GM19463 (cell line): ENCODE measurements around the gene GMFB.
"Not testable (repeated sequence)": the region's sequence is repeated elsewhere in the genome, so short reads cannot be mapped to it uniquely, and the experiment has no call there.

Source experiments
- ATAC-seq: cut with Tn5 transposase; IDR thresholded peaks from one replicate; pipeline ENCODE4 v1.9.1; 2021; ENCODE audit warnings: mild to moderate bottlenecking, moderate library complexity; ENCODE audit not compliant: unreplicated experiment

GMFB gene

GRCh38 chr14:54462048-54462447, 26.7 kb downstream of the GMFB start:
- no peak for ATAC-seq

- no peak for ATAC-seq
Observed at GRCh38 chr14:54459106-54459505, 29.7 kb downstream of the GMFB start.

- ATAC-seq = not testable (repeated sequence)
Observed at GRCh38 chr14:54458536-54458935, 30.2 kb downstream of the GMFB start.

GRCh38 chr14:54457609-54457996, 31.2 kb downstream of the GMFB start:
- ATAC-seq = no peak

GRCh38 chr14:54456820-54457608, 31.8 kb downstream of the GMFB start:
- not testable (repeated sequence) for ATAC-seq

- ATAC-seq = no peak
Observed at GRCh38 chr14:54455363-54455762, 33.4 kb downstream of the GMFB start.

DNA sequence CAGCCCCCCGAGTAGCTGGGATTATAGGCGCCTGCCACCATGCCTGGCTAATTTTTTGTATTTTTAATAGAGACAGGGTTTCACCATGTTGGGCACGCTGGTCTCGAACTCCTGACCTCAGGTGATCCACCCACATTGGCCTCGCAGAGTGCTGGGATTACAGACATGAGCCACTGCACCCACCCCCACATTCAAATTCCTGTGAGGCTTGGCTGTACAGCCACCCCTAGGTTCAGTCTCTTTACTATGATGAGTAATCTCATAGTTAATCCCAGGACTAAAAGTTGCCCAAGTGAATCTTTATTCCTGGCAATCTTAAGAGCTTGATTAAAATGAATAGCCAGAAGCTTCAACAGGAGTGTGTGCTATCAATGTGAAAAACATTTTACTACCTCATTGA, 34.8 kb downstream of the GMFB start:
- ATAC-seq = not testable (repeated sequence)

- no peak for ATAC-seq
Observed at GRCh38 chr14:54453252-54453651, 35.5 kb downstream of the GMFB start.

DNA sequence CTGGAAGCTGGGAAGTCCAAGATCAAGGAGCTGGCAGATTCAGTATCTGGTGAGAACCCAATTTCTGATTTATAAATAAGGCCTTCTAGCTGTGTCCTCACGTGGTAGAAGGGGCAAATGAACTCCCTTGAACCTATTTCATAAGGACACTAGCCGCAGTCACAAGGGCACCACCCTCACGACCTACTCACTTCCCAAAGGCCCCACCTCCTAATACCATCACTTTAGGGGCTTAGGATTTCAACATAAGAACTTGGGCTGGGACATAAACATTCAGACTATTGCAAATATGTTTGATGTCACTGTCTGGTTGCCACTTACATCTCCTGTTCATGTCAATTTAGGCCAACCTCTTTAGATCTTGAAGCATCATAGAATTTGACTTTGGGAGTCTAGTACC, 36.8 kb downstream of the GMFB start:
- ATAC-seq = no peak

DNA sequence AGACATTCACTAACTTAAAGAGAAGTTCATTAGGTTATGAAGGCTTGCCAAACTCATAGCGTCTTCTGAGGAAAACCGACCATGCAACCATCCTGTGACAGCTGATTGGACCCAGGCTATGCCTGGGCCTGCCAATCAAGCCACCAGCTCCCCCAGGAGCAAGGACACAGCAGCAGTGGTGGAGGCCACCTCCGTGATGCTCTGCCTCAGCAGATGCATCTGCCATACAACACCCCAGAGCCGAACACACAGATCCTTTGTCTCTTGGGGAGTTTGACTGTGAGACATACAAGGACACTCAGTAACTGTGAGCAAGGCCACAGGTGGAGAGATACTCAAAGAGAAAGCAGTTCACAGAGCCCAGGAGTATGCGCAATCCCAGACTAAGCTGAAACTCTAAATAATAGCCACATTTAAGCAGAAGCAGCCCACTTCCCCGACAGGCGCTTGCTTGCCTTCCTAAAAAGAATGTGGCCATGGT, 37.6 kb downstream of the GMFB start:
- ATAC-seq = no peak

GRCh38 chr14:54450535-54450934, 38.2 kb downstream of the GMFB start:
- peak; percentile 95 for ATAC-seq

GRCh38 chr14:54447231-54447692, 41.5 kb downstream of the GMFB start:
- no peak for ATAC-seq

- ATAC-seq = no peak
Observed at GRCh38 chr14:54446161-54446693, 42.6 kb downstream of the GMFB start.

DNA sequence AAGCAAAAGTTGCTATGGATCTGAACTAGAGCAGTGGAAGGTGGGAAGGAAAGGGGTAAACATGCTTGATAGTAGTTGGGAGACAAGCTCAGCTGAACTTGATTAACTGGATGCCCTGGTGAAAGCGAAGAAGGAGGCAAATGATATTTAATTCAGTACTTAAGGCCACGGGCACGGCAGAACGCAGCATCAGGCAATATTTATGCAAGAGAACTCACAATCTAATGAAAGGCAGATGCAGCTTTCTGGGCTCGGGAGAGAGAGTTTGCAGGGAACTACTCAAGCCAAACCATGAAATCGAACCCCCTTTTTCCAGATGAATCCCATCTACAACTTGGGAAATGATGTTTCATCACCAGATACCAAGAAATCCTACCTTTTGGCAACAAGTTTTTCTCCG, 44.1 kb downstream of the GMFB start:
- no peak for ATAC-seq

DNA sequence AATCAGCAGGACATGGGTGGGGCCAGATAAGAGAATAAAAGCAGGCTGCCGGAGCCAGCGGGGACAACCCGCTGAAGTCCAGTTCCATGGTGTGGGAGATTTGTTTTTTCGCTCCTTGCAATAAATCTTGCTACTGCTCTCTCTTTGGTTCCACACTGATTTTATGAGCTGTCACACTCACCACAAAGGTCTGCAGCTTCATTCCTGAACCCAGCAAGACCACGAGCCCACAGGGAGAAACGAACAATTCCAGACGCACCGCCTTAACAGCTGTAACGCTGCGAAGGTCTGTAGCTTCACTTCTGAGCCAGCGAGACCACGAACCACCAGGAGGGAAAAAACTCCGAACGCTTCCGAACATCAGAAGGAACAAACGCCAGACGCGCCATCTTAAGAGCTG, 44.8 kb downstream of the GMFB start:
- ATAC-seq = no peak

DNA sequence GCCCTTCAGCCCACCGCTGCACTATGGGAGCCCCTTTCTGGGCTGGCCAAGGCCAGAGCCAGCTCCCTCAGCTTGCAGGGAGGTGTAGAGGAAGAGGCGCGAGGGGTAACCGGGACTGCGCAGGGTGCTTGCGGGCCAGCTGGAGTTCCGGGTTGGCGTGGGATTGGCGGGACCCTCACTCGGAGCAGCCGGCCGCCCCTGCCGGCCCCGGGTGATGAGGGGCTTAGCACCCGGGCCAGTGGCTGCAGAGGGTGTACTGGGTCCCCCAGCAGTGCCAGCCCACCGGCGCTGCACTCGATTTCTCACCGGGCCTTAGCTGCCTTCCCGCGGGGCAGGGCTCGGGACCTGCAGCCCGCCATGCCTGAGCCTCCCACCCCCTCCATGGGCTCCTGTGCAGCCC, 45.8 kb downstream of the GMFB start:
- not testable (repeated sequence) for ATAC-seq

DNA sequence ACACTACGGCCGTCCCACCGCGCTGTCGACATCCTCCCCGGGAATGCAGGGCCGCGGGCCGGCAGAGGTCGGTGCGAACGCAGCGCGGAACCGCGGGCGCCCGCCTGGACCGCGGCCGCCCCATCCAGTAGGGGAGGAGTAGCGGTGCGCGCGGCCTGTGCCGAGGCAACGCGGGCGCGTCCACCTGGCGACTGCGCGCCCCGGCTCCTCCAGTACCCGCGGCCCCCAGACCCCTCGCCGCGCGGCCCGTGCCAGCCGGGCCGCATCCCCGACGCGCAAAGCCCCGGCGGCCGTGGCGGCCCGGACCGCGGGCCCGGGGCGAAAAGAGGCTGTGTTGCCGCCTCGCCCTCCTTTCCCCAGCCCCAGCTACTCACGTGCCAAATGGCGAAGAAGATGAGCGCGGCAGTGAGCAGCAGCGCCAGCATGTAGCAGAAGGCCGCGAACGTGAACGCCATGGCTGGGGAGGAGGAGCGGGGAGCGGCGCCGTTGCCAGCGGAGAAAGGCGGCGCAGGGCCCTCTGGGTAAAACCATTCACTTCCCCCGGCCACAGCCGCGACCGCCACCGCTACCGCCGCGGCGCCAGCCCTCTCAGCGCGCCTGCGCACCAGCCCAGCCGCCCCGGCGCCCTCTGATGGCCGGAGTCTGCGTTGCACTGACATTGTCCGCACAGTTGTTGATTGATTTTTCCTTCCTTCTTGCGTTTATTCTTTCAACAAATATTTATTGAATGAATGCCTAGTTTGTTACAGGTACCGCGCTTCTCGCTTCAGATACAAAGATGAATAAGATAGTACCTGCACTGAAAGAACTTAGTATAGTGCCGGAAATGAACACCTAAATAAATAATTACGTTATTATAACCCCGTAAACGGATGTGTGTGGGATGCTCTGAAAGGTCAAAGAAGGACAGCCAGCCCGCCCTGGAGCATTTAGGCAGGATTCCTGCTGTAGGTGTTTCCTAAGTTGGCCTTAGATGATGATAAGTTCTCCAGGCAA, 47.6 kb downstream of the GMFB start, which contains the start of gene CNIH1:
CNIH1 (minus strand) TSS at position 502 of the 996 bp plus-strand sequence; CDS start at position 455, 47 bp downstream.
- ATAC-seq = peak; percentile 94

DNA sequence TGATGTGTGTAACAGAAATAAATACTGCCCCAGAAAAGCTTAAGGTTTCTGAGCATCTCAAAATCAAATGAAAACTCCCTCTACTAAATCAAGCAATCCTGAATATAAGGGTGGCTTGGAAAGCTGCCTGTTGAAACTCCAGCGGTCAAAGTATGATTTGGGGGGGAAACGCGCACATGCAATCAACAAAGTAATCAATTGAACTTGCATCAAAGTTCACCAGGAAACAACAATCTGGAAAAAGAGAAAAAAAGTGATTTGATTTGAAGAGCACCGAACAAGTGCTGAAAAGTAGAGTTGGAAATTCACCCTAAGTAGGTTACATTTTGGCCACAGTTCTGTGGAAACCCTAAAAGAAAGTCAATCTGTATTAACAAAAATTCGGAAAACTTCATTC, 48.3 kb downstream of the GMFB start:
- ATAC-seq = no peak

DNA sequence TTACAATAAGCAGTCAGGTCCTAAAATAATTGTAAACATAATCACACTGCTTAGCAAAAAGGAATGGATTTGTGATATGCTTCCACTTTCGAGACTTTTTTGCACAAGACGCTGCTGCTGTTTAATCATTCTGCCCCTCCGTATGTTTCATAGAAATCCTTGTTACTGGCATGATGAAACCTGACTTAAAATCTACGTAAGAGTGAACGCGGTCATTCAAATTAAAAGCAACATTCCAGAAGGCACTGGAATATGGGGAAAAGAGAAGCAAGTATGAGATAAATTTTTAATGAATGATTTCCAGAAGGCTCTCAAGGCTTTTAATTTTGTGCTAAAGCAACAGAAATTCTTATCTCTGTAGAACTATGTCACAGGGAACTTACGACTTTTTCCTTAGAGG, 48.7 kb downstream of the GMFB start:
- ATAC-seq = no peak

- no peak for ATAC-seq
Observed at GRCh38 chr14:54438703-54439102, 50.1 kb downstream of the GMFB start.

DNA sequence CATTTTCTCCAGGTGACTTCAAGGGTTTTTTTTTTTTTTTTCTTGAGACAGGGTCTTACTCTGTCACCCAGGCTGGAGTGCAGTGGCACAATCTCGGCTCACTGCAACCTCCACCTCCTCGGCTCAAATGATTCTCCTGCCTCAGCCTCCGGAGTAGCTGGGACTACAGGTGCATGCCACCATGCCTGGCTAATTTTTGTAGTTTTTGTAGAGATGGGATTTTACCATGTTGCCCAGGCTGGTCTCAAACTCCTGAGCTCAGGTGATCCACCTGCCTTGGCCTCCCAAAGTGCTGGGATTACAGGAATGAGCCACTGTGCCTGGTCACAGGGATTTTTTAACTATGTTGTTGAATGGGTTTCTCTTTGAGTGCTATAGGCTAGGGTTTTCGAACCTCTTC, 50.8 kb downstream of the GMFB start:
- ATAC-seq = not testable (repeated sequence)
